GM12891 (cell line): ENCODE measurements around the gene ZNFX1.

Source experiments
- POLR2A ChIP-seq: IDR thresholded peaks from 2 replicates; pipeline ENCODE4 v1.6.1; 2011; ENCODE audit warnings: low read depth, low read length, control low read depth
- POLR2AphosphoS5 ChIP-seq: IDR thresholded peaks from 2 replicates; pipeline ENCODE4 v1.6.1; 2011; ENCODE audit warnings: low read depth, low read length, control low read depth
- POU2F2 ChIP-seq: IDR thresholded peaks from 2 replicates; pipeline ENCODE4 v1.6.1; 2011; ENCODE audit warnings: low read depth, mild to moderate bottlenecking, control low read depth, low read length, moderate library complexity
- SPI1 ChIP-seq: IDR thresholded peaks from 2 replicates; pipeline ENCODE4 v1.6.1; 2011; ENCODE audit warnings: low read depth, low read length, control low read depth
- TAF1 ChIP-seq: IDR thresholded peaks from 2 replicates; pipeline ENCODE4 v1.6.1; 2011; ENCODE audit warnings: low read depth, low read length, control low read depth

DNA sequence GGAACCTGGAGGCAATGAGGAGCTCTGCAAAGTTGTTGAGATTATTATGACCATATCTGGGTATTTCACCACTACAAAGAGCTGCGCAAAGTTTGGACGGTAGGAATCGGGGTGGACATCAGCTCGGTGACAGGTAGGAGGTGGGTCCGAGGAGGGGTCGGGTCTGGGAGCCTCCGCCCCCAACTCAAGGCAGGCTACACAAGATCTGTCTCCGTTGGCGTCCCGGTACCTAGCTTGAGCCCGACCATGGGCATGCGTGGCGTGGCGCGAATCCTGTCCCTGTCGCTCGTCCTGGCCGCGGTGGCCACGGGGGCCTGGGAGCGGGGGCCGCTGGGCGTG is 40.2 kb upstream of the ZNFX1 start:
- TF ChIP-seq POLR2AphosphoS5 (no peak), POU2F2 (no peak), POLR2A (no peak), TAF1 (no peak), SPI1 (no peak)
